Activated CD4-positive, alpha-beta T cell treated with anti-CD3 and anti-CD28 coated beads for 48 hours (primary cell): ENCODE data around the gene BEND3.
A peak's percentile ranks its signal among the peaks of the same experiment; 100 is the strongest.
"Not testable (repeated sequence)": the region's sequence is repeated elsewhere in the genome, so short reads cannot be mapped to it uniquely, and the experiment has no call there.

ENCODE experiments used
- DNase-seq: peaks from one replicate; pipeline ENCODE4 v3.0.0-alpha.2; 2020

The BEND3 gene

GRCh38 chr6:107120404-107120803 is 5.1 kb upstream of the BEND3 start:
- DNase-seq, result no peak

GRCh38 chr6:107118976-107119375 is 3.7 kb upstream of the BEND3 start:
- no peak for DNase-seq

GRCh38 chr6:107118540-107118939 is 3.2 kb upstream of the BEND3 start:
- not testable (repeated sequence) for DNase-seq

GRCh38 chr6:107116931-107117330 is 1.6 kb upstream of the BEND3 start:
- DNase-seq, result no peak

- DNase-seq, result peak; percentile 36
Observed at GRCh38 chr6:107116328-107116892, 1.1 kb upstream of the BEND3 start.

- peak; percentile 44 for DNase-seq
Observed at GRCh38 chr6:107115695-107116327, 496 bp upstream of the BEND3 start.

GRCh38 chr6:107114213-107114925 is 946 bp downstream of the BEND3 start:
- peak; percentile 79 for DNase-seq

DNA sequence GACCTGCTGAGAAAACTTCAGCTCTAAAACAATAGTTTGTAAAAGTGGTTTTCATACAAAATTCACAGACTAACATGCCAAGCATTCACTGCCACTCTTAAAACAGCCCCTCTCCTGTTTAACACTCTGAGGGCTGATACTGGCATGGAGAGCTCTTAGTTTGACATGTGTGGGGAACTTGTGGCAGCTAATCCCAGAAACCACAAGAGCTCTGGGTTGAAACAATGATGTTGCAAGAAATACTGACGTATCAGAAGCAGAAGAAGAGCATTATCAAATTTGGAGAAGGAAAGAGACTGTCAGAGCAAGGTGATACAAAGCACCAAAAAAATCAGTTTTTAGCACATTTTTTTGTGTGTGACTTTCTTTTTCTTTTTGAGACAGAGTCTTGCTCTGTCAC is 5.1 kb downstream of the BEND3 start:
- no peak for DNase-seq

DNA sequence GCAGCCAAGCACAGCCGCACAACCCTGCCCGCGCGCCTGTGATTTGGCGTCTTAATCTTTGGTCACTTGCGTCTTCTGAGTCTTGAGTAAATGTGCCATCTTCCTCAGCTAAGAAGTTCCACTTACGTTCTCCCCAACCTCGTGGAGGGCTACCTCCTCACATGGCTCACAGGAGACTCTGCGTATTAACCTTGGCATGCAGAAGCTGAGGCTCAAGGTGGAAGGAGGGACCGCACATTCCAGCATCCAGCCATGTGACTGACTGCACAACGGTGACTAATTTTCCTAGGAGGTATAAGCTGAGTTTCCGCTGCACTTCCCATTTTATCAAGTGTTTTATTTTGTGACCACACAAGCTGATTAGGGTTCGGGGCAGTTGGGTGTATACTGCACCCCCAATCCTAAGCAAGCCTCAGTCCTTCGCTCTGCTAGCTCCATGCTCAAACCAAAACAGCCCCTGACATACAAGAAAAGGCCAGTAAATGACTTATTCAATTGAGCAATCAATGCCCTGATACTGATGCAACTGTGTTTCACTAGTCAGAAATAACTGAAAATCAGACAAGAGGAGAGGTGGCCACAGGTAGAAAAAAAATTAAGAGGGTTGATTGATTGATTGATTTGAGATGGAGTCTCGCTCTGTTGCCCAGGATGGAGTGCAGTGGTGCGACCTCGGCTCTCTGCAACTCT is 7.0 kb downstream of the BEND3 start:
- no peak for DNase-seq

DNA sequence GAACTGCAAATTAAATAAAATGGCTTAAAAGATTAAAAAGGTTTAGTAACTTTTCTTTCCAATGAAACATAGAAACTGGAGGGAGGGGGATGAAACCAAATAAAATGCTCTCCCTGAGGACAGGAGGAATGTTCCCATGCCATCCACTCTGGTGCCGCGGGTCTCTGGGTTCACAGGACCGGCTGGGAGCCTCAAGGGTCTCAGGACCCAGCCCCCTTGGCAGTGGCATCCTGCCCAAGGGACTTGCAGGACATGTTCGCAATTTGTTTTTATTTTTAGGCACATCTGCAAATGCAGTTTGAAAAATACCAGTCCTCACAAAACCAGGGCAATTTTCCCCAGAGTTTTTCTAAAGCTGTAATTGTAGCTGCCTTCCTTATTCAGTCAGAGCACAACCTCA is 7.5 kb downstream of the BEND3 start:
- DNase-seq, result no peak

DNA sequence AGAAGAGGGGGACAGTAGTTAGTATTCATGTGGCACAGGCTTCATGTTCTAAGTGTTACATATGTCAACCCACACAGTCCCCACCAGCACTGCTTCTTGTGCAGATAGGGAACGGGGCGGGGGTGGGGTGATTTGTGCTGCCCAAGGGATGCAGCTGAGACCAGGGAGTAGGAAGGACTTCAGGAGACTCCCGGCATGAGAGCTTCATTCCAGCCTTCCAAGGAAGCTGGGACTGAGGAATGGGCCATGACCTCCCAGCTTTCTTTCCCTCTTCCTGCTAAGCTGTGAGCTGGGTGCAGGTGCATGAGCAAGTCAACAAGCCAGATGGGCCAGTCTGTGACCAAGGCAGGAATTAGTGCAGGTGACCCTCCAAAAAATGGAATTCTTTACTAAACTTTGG is 9.2 kb downstream of the BEND3 start:
- no peak for DNase-seq

DNA sequence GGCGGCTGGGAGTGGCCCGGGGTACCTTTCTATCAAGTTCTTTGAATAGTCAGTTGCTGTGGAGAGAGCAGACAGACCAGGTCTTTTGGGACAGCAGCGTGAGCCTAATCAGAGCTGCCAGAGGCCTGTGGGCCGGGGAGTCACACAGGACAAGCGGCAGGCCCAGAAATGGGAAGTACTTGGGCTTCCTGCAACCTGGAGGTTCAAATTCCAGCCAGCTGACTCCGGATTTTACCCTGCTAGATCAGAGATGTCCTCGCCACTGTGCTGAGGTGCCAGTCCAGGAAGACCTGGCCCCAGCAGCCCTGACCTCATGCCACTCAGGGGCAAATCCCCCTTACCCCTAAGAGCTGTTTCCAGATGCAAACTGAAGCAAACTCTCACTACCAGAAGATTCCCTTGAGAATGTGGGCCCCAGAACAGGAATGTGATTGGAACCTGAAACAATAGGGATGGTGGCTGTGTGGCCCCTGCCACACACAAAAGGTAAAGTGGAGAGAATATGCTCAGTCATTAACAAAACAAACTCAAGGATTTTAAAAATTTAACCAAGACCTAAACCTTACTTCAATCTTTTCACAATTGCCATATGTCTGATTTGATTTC is 9.7 kb downstream of the BEND3 start:
- no peak for DNase-seq

GRCh38 chr6:107103082-107103481 is 12.2 kb downstream of the BEND3 start:
- no peak for DNase-seq

DNA sequence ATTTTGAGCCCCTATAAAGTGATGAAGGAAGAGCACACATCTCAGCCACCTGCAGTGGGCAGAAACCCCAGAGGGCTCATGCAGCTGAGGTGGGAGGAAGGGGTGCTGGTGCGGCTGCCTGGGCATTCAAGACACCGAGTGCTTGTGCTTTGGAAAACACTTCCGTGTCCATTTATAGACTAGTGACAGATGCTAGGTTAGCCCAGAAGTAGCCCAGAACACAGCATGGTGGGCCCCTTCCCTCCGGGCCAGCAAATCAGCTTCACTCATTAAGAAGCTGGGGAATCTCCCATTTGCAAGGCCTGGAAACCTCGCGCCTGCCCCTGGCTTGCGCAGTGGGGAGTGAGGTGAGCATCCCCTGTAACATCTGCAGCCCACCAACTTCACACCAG is 12.9 kb downstream of the BEND3 start:
- DNase-seq, result no peak

GRCh38 chr6:107101686-107102413 is 13.5 kb downstream of the BEND3 start:
- no peak for DNase-seq

GRCh38 chr6:107101211-107101610 is 14.1 kb downstream of the BEND3 start:
- no peak for DNase-seq

- no peak for DNase-seq
Observed at GRCh38 chr6:107098436-107099307, 16.6 kb downstream of the BEND3 start.

- not testable (repeated sequence) for DNase-seq
Observed at GRCh38 chr6:107084459-107084858, 30.9 kb downstream of the BEND3 start.

DNA sequence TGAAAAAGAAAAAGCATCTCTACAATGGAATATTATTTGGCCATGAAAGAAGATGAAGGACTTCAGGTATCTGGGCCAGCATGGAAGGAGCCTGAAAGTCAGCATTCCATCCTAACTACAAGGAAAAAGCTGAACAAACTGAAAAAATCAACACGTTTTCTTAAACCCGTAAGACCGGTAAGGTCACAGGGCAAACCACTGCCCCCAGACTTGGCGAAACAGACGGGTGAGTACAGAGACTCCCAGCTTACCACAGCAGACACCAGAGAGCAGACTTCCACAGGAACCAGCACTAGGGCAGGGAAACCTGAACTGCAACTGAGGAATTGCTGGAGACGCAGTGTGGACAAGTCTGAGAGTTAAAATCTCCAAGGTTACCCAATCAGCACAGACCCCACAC is 31.4 kb downstream of the BEND3 start:
- DNase-seq, result no peak

GRCh38 chr6:107083047-107083768 is 32.1 kb downstream of the BEND3 start:
- DNase-seq, result peak; percentile 18

DNA sequence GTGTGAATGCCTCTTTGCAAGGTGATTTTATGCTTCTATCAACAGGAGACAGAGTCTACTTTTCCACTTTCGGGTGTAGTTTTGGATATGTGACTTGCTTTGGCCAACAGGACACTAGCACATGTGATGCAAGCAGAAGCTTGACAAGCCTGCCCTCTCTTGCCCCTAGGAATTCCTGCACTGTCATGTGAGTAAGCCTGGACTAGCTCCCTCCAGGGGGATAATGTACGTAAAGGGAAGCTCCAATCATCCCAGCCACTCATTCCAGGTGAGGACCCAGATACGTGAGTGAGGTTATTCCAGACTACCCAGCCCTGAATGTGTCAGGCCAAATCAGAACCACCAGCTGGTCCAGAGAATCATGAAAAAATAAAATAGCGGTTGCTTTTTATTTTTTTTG is 33.3 kb downstream of the BEND3 start:
- no peak for DNase-seq
